Erythroblast (primary cell): Measurements from ENCODE around the gene EVC2.

Source experiments
- GATA1 ChIP-seq: IDR thresholded peaks from 2 replicates; pipeline ENCODE4 v1.6.1; 2011; ENCODE audit warnings: low read depth, mild to moderate bottlenecking, control low read depth, low read length, moderate library complexity
- POLR2A ChIP-seq: IDR thresholded peaks from 2 replicates; pipeline ENCODE4 v1.6.1; 2011; ENCODE audit warnings: mild to moderate bottlenecking, low read length

GRCh38 chr4:5635826-5636195, 72.5 kb downstream of the EVC2 start:
- TF ChIP-seq POLR2A (no peak), GATA1 (no peak)
